ENCODE measurements around the gene TMOD1.

- TF ChIP-seq RFX5 (IDR thresholded peaks at IDR 0.05; ENCODE audit: low read length) (no peak), NFIC (IDR thresholded peaks at IDR 0.05; ENCODE audit: borderline replicate concordance) (no peak), CTCF (IDR thresholded peaks at IDR 0.05) (no peak), FOSL2 (IDR thresholded peaks at IDR 0.05; ENCODE audit: borderline replicate concordance, low read depth) (no peak), TAF1 (IDR thresholded peaks at IDR 0.05; ENCODE audit: borderline replicate concordance, low read depth, low read length) (no peak), MAX (IDR thresholded peaks at IDR 0.05; ENCODE audit: low read depth) (no peak), MXI1 (IDR thresholded peaks at IDR 0.05; ENCODE audit: low read depth, low read length) (no peak), FOXJ3 (CRISPR knock-in tag; IDR thresholded peaks at IDR 0.05) (no peak), GABPA (IDR thresholded peaks at IDR 0.05; ENCODE audit: low read depth) (no peak)
- TF ChIP-seq, protein P1, sequence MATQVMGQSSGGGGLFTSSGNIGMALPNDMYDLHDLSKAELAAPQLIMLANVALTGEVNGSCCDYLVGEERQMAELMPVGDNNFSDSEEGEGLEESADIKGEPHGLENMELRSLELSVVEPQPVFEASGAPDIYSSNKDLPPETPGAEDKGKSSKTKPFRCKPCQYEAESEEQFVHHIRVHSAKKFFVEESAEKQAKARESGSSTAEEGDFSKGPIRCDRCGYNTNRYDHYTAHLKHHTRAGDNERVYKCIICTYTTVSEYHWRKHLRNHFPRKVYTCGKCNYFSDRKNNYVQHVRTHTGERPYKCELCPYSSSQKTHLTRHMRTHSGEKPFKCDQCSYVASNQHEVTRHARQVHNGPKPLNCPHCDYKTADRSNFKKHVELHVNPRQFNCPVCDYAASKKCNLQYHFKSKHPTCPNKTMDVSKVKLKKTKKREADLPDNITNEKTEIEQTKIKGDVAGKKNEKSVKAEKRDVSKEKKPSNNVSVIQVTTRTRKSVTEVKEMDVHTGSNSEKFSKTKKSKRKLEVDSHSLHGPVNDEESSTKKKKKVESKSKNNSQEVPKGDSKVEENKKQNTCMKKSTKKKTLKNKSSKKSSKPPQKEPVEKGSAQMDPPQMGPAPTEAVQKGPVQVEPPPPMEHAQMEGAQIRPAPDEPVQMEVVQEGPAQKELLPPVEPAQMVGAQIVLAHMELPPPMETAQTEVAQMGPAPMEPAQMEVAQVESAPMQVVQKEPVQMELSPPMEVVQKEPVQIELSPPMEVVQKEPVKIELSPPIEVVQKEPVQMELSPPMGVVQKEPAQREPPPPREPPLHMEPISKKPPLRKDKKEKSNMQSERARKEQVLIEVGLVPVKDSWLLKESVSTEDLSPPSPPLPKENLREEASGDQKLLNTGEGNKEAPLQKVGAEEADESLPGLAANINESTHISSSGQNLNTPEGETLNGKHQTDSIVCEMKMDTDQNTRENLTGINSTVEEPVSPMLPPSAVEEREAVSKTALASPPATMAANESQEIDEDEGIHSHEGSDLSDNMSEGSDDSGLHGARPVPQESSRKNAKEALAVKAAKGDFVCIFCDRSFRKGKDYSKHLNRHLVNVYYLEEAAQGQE (IDR thresholded peaks at IDR 0.05; ENCODE audit: low read depth, low read length): no peak
Observed at GRCh38 chr9:97578846-97579245, 77.4 kb downstream of the TMOD1 start.
